ENCODE measurements around the gene SORCS2.

SORCS2 gene

GRCh38 chr4:7459471-7459870 lies 267.1 kb downstream of the SORCS2 start:
- no peak for DNase-seq (ENCODE audit: low read depth)
- no peak for TF ChIP-seq CTCF (conservative IDR thresholded peaks at IDR 0.05; ENCODE audit: low read depth, low read length)

DNA sequence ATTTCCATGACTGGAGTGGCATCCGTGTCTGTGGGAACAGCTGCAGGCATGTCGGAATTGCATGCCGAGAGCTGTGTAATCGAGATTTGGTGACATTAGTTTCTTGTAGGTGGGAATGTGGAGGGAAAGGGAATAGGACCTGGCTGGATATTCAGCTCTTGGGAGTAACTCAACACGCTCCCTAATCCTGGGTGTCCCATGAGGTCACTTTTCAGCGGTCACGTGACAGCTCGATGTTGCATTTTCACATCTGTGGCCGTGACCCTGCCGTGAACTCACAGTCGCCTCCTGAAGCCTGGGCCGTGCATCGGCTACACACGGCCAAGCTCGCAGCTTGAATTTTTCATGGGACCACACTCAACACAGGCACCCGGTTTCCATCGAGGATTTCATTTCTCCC lies 268.2 kb downstream of the SORCS2 start:
- TF ChIP-seq CTCF (conservative IDR thresholded peaks at IDR 0.05; ENCODE audit: low read depth, low read length), result no peak
- H3K4me3 ChIP-seq (ENCODE audit: low read depth, low read length), result no peak overlapping the region
- DNase-seq (ENCODE audit: low read depth), result peak; percentile 32

More at GRCh38 chr4:7459471-7459870, 267.1 kb downstream of the SORCS2 start:
- no peak overlapping the region for H3K4me3 ChIP-seq (ENCODE audit: low read depth, low read length)

- H3K4me3 ChIP-seq (ENCODE audit: low read depth, low read length), result no peak overlapping the region
- TF ChIP-seq CTCF (conservative IDR thresholded peaks at IDR 0.05; ENCODE audit: low read depth, low read length), result peak; percentile 23
- no peak for DNase-seq (ENCODE audit: low read depth)
Observed at GRCh38 chr4:7461230-7461629, 268.9 kb downstream of the SORCS2 start.

DNA sequence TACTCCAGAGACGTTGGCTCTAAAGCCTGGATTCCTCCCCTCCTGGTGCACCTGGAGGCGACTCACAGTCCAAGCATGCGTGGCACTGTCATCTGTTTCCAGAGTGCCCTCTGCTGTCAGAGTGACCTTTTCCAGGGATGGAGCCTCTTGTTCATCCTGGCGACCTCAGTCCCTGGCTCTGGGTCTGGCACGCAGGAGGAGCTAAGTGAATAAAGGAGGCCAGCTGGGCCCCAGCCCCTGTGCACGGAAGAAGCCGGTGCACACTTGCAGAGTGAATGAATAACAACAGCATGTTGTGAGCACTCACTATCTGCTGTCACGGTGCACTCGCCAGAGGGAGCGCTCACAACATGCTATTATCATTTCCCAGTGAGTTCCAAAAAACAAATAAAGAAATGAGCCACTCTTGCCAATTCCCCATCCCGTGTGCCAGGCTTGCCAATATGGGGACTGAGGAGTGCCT lies 270.2 kb downstream of the SORCS2 start:
- no peak overlapping the region for H3K4me3 ChIP-seq (ENCODE audit: low read depth, low read length)
- DNase-seq (ENCODE audit: low read depth), result peak; percentile 23
- TF ChIP-seq CTCF (conservative IDR thresholded peaks at IDR 0.05; ENCODE audit: low read depth, low read length), result peak; percentile 37

DNA sequence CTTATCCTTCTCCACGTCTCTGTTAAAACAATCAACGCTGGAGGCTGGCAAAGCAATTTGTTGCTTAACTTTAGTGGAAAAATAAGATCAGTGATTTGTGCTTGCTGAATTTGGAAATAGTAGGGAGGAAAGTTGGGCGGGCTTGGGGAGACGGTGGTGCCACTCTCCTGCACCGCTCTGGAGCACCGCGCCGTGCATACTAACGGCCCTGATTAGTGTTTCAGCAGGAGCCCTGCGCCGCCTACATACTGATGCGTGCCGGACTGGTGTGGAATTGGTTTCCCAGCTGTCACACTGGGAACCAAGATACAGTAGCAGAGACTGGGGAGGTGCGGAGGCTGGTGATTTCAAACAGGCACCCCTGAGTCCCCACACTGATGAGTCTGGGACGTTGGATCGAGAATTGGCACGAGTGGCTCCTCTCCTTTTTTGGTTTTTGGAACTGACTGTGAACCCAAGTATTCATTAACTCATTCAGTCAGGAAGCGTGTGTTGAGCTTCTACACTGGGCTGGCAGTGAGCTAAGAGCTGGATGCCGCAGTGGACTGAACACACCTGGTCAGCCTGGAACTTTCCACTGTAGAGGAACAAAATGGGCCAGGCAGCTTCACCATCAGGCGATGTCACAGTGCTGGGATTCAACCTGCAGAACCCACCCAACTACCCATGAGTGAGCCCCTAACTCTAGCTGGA lies 271.4 kb downstream of the SORCS2 start:
- no peak for TF ChIP-seq CTCF (conservative IDR thresholded peaks at IDR 0.05; ENCODE audit: low read depth, low read length)
- DNase-seq (ENCODE audit: low read depth), result no peak
- H3K4me3 ChIP-seq (ENCODE audit: low read depth, low read length), result no peak overlapping the region

GRCh38 chr4:7464259-7464655 lies 271.9 kb downstream of the SORCS2 start:
- no peak overlapping the region for H3K4me3 ChIP-seq (ENCODE audit: low read depth, low read length)
- no peak for DNase-seq (ENCODE audit: low read depth)

More at GRCh38 chr4:7464259-7464655, 271.9 kb downstream of the SORCS2 start:
- TF ChIP-seq CTCF (conservative IDR thresholded peaks at IDR 0.05; ENCODE audit: low read depth, low read length), result no peak

Measured in choroid plexus epithelial cell (primary cell).